HUES48 (cell line): ENCODE data around the gene CATSPERB.
"Not testable (repeated sequence)": the region's sequence is repeated elsewhere in the genome, so short reads cannot be mapped to it uniquely, and the experiment has no call there.

Source experiments
- H3K27ac ChIP-seq: one replicate; pipeline ENCODE4 v1.7.0; 2013; ENCODE audit warnings: low read depth, low read length, inconsistent platforms
- H3K27me3 ChIP-seq: 2 replicates; pipeline ENCODE4 v1.6.1; 2013; ENCODE audit warnings: mild to moderate bottlenecking, low read length; ENCODE audit not compliant: control insufficient read depth, insufficient read depth
- H3K36me3 ChIP-seq: 2 replicates; pipeline ENCODE4 v1.6.1; 2013; ENCODE audit warnings: low read length; ENCODE audit not compliant: control insufficient read depth, insufficient read depth
- H3K4me1 ChIP-seq: 2 replicates; pipeline ENCODE4 v1.6.1; 2013; ENCODE audit warnings: mild to moderate bottlenecking, low read length; ENCODE audit not compliant: control insufficient read depth, insufficient read depth
- H3K4me3 ChIP-seq: 2 replicates; pipeline ENCODE4 v1.5.1; 2013; ENCODE audit warnings: mild to moderate bottlenecking, low read depth, low read length
- H3K9ac ChIP-seq: 2 replicates; pipeline ENCODE4 v1.6.1; 2013; ENCODE audit warnings: mild to moderate bottlenecking, low read depth, low read length, moderate library complexity
- H3K9me3 ChIP-seq: 2 replicates; pipeline ENCODE4 v1.6.1; 2013; ENCODE audit warnings: low read length; ENCODE audit not compliant: control insufficient read depth, insufficient read depth

Gene CATSPERB

GRCh38 chr14:91613459-91614112 is 118.3 kb downstream of the CATSPERB start:
- Histone ChIP-seq H3K4me3 (no peak overlapping the region), H3K27me3 (no peaks in the 10 kb centered on the region), H3K9me3 (peaks cover 8% of the 10 kb centered on the region; the same call in 1 of the 2 replicates), H3K9ac (no peak overlapping the region), H3K27ac (no peak overlapping the region), H3K36me3 (no peaks in the 10 kb centered on the region), H3K4me1 (no peaks in the 10 kb centered on the region)

- Histone ChIP-seq H3K36me3 (no peaks in the 10 kb centered on the region), H3K4me3 (no peak overlapping the region), H3K4me1 (no peaks in the 10 kb centered on the region; the same call in 1 of the 2 replicates), H3K27me3 (no peaks in the 10 kb centered on the region), H3K9ac (no peak overlapping the region), H3K27ac (no peak overlapping the region), H3K9me3 (peaks cover 8% of the 10 kb centered on the region; the same call in 1 of the 2 replicates)
Measured at GRCh38 chr14:91611528-91611927, 120.4 kb downstream of the CATSPERB start.

- Histone ChIP-seq H3K4me3 (no peak overlapping the region), H3K9me3 (no peaks in the 10 kb centered on the region), H3K9ac (no peak overlapping the region), H3K27me3 (no peaks in the 10 kb centered on the region), H3K27ac (no peak overlapping the region), H3K4me1 (no peaks in the 10 kb centered on the region; the same call in 1 of the 2 replicates), H3K36me3 (no peaks in the 10 kb centered on the region)
Measured at GRCh38 chr14:91609161-91609560, 122.7 kb downstream of the CATSPERB start.

- Histone ChIP-seq H3K4me1 (no peaks in the 10 kb centered on the region; the same call in 1 of the 2 replicates), H3K9me3 (no peaks in the 10 kb centered on the region), H3K4me3 (no peak overlapping the region), H3K36me3 (no peaks in the 10 kb centered on the region), H3K27me3 (no peaks in the 10 kb centered on the region), H3K27ac (no peak overlapping the region), H3K9ac (no peak overlapping the region)
Measured at GRCh38 chr14:91607322-91608047, 124.4 kb downstream of the CATSPERB start.

- no peaks in the 10 kb centered on the region for H3K36me3 ChIP-seq
- H3K9ac ChIP-seq, result no peak overlapping the region
- H3K27me3 ChIP-seq, result no peaks in the 10 kb centered on the region
- H3K4me1 ChIP-seq, result no peaks in the 10 kb centered on the region; the same call in 1 of the 2 replicates
- no peak overlapping the region for H3K4me3 ChIP-seq
- no peaks in the 10 kb centered on the region for H3K9me3 ChIP-seq
- no peak overlapping the region for H3K27ac ChIP-seq
Measured at GRCh38 chr14:91606851-91607250, 125.0 kb downstream of the CATSPERB start.

GRCh38 chr14:91604611-91605010 is 127.3 kb downstream of the CATSPERB start:
- not testable (repeated sequence) for H3K9ac ChIP-seq, H3K9me3 ChIP-seq, H3K27ac ChIP-seq, H3K36me3 ChIP-seq, H3K27me3 ChIP-seq, H3K4me1 ChIP-seq, H3K4me3 ChIP-seq

GRCh38 chr14:91599994-91600393 is 131.9 kb downstream of the CATSPERB start:
- H3K9me3 ChIP-seq, result peaks cover 7% of the 10 kb centered on the region
- H3K36me3 ChIP-seq, result no peaks in the 10 kb centered on the region
- H3K27me3 ChIP-seq, result no peaks in the 10 kb centered on the region
- no peaks in the 10 kb centered on the region for H3K4me1 ChIP-seq
- H3K4me3 ChIP-seq, result no peak overlapping the region
- H3K9ac ChIP-seq, result no peak overlapping the region
- H3K27ac ChIP-seq, result no peak overlapping the region

- no peak overlapping the region for H3K4me3 ChIP-seq
- no peaks in the 10 kb centered on the region for H3K36me3 ChIP-seq
- no peaks in the 10 kb centered on the region for H3K27me3 ChIP-seq
- H3K9ac ChIP-seq, result no peak overlapping the region
- no peak overlapping the region for H3K27ac ChIP-seq
- H3K9me3 ChIP-seq, result peaks cover 11% of the 10 kb centered on the region
- H3K4me1 ChIP-seq, result no peaks in the 10 kb centered on the region
Measured at GRCh38 chr14:91595736-91596135, 136.2 kb downstream of the CATSPERB start.

GRCh38 chr14:91593957-91594356 is 137.9 kb downstream of the CATSPERB start:
- not testable (repeated sequence) for H3K4me1 ChIP-seq, H3K4me3 ChIP-seq, H3K27me3 ChIP-seq, H3K9ac ChIP-seq, H3K36me3 ChIP-seq, H3K27ac ChIP-seq
- peaks cover 11% of the 10 kb centered on the region for H3K9me3 ChIP-seq

- Histone ChIP-seq H3K27me3 (no peaks in the 10 kb centered on the region), H3K27ac (no peak overlapping the region), H3K9ac (no peak overlapping the region), H3K4me1 (peaks cover 10% of the 10 kb centered on the region; the same call in 1 of the 2 replicates), H3K4me3 (no peak overlapping the region), H3K9me3 (peaks cover 3% of the 10 kb centered on the region; the same call in 1 of the 2 replicates), H3K36me3 (no peaks in the 10 kb centered on the region)
Measured at GRCh38 chr14:91586410-91586809, 145.5 kb downstream of the CATSPERB start.

GRCh38 chr14:91585856-91586255 is 146.0 kb downstream of the CATSPERB start:
- Histone ChIP-seq H3K9me3 (peaks cover 3% of the 10 kb centered on the region; the same call in 1 of the 2 replicates), H3K27me3 (no peaks in the 10 kb centered on the region), H3K36me3 (no peaks in the 10 kb centered on the region), H3K4me3 (no peak overlapping the region), H3K4me1 (peaks cover 16% of the 10 kb centered on the region; the same call in 1 of the 2 replicates), H3K9ac (no peak overlapping the region), H3K27ac (no peak overlapping the region)
